Fibroblast of skin of right biceps (primary cell): ENCODE measurements around the gene PHEX.

Experiments
- DNase-seq: peaks from one replicate; pipeline ENCODE4 v3.0.0-alpha.2; 2013

PHEX gene

GRCh38 chrX:22159071-22159470 lies 126.9 kb downstream of the PHEX start:
- peak; percentile 78 for DNase-seq

- no peak for DNase-seq
Observed at GRCh38 chrX:22163326-22163725, 131.2 kb downstream of the PHEX start.

- DNase-seq, result peak; percentile 59
Observed at GRCh38 chrX:22164770-22165388, 132.8 kb downstream of the PHEX start.

- DNase-seq, result peak; percentile 63
Observed at GRCh38 chrX:22165732-22166457, 133.8 kb downstream of the PHEX start.

GRCh38 chrX:22171287-22172060 lies 139.3 kb downstream of the PHEX start:
- no peak for DNase-seq

- no peak for DNase-seq
Observed at GRCh38 chrX:22173966-22174365, 141.8 kb downstream of the PHEX start.

- DNase-seq, result no peak
Observed at GRCh38 chrX:22177950-22178515, 145.9 kb downstream of the PHEX start.

GRCh38 chrX:22184096-22184495 lies 152.0 kb downstream of the PHEX start:
- DNase-seq, result no peak

GRCh38 chrX:22186165-22186564 lies 154.0 kb downstream of the PHEX start:
- DNase-seq, result no peak

- peak; percentile 41 for DNase-seq
Observed at GRCh38 chrX:22192419-22193060, 160.4 kb downstream of the PHEX start.

GRCh38 chrX:22193851-22194659 lies 161.9 kb downstream of the PHEX start:
- DNase-seq, result no peak

GRCh38 chrX:22194660-22194945 lies 162.5 kb downstream of the PHEX start:
- no peak for DNase-seq

GRCh38 chrX:22196149-22196548 lies 164.0 kb downstream of the PHEX start:
- DNase-seq, result peak; percentile 31

- no peak for DNase-seq
Observed at GRCh38 chrX:22202251-22202650, 170.1 kb downstream of the PHEX start.

- DNase-seq, result no peak
Observed at GRCh38 chrX:22203186-22203585, 171.1 kb downstream of the PHEX start.

GRCh38 chrX:22206781-22207180 lies 174.7 kb downstream of the PHEX start:
- no peak for DNase-seq

- DNase-seq, result peak; percentile 95
Observed at GRCh38 chrX:22220941-22221340, 188.8 kb downstream of the PHEX start.

GRCh38 chrX:22234380-22234779 lies 202.3 kb downstream of the PHEX start:
- DNase-seq, result no peak

GRCh38 chrX:22237479-22237878 lies 205.4 kb downstream of the PHEX start:
- no peak for DNase-seq

GRCh38 chrX:22246620-22247019 lies 214.5 kb downstream of the PHEX start:
- DNase-seq, result peak; percentile 89

- DNase-seq, result peak; percentile 77
Observed at GRCh38 chrX:22247169-22247568, 215.0 kb downstream of the PHEX start.

GRCh38 chrX:22248401-22248800 lies 216.3 kb downstream of the PHEX start:
- no peak for DNase-seq
